Neural cell (in vitro differentiated cells): Measurements from ENCODE around the gene CREB3L2. TPM values are rescaled to one million over a fixed set of nuclear protein-coding genes. Genes with fewer than 3 reads are reported as not detected.

Source experiments
- H2AFZ ChIP-seq: fragments of 200-600, 300-800 bp; sonication (generic), shearing (Covaris generic); 2 replicates; pipeline ENCODE4 v1.6.0; 2014; ENCODE audit warnings: low read depth, mild to moderate bottlenecking, antibody characterized with exemption, low read length, moderate library complexity
- H3F3A ChIP-seq: fragments of 200-600 bp; shearing (Covaris generic); 2 replicates; pipeline ENCODE4 v1.6.1; 2016; ENCODE audit warnings: mild to moderate bottlenecking, moderate library complexity, mixed read lengths, antibody characterized with exemption, low read length; ENCODE audit not compliant: insufficient read depth, poor library complexity, severe bottlenecking
- H3K27ac ChIP-seq: fragments of 200-600, 300-800 bp; sonication (generic), shearing (Covaris generic); 2 replicates; pipeline ENCODE4 v1.5.1; 2014; ENCODE audit warnings: mild to moderate bottlenecking, low read length, moderate library complexity
- H3K27me3 ChIP-seq: fragments of 300-800, 200-600 bp; sonication (generic), shearing (Covaris generic); 2 replicates; pipeline ENCODE4 v1.6.0; 2014; ENCODE audit warnings: mild to moderate bottlenecking, low read depth, low read length, moderate library complexity; ENCODE audit not compliant: insufficient read depth
- H3K36me3 ChIP-seq: fragments of 300-800, 200-600 bp; sonication (generic), shearing (Covaris generic); 2 replicates; pipeline ENCODE4 v1.5.1; 2014; ENCODE audit warnings: mild to moderate bottlenecking, antibody characterized with exemption, low read length, moderate library complexity; ENCODE audit not compliant: insufficient read depth
- H3K4me2 ChIP-seq: fragments of 300-800, 200-600 bp; sonication (generic), shearing (Covaris generic); 2 replicates; pipeline ENCODE4 v1.6.0; 2014; ENCODE audit warnings: mild to moderate bottlenecking, low read length
- H3K4me3 ChIP-seq: fragments of 300-800, 200-600 bp; sonication (generic), shearing (Covaris generic); 2 replicates; pipeline ENCODE4 v1.5.1; 2014; ENCODE audit warnings: mild to moderate bottlenecking, low read length, moderate library complexity
- H3K79me2 ChIP-seq: fragments of 200-600 bp; shearing (Covaris generic); replicated peaks from 2 replicates; pipeline ENCODE4 v1.6.0; 2014; ENCODE audit warnings: mild to moderate bottlenecking, low read length, moderate library complexity; ENCODE audit not compliant: insufficient read depth
- H3K9ac ChIP-seq: fragments of 300-800, 200-600 bp; sonication (generic), shearing (Covaris generic); 2 replicates; pipeline ENCODE4 v1.6.1; 2016; ENCODE audit warnings: mild to moderate bottlenecking, low read length, mixed read lengths
- H3K9me2 ChIP-seq: fragments of 200-600 bp; shearing (Covaris generic); 2 replicates; pipeline ENCODE4 v1.6.1; 2016; ENCODE audit warnings: mild to moderate bottlenecking, low read length, mixed read lengths; ENCODE audit not compliant: insufficient read depth
- H3K9me3 ChIP-seq: fragments of 200-600, 300-800 bp; sonication (generic), shearing (Covaris generic); 2 replicates; pipeline ENCODE4 v1.6.1; 2016; ENCODE audit warnings: mild to moderate bottlenecking, mixed run types, low read length, moderate library complexity, mixed read lengths
- H4K20me1 ChIP-seq: fragments of 200-600 bp; shearing (Covaris generic); 2 replicates; pipeline ENCODE4 v1.6.1; 2016; ENCODE audit warnings: mild to moderate bottlenecking, mixed run types; ENCODE audit not compliant: insufficient read depth
- EP300 ChIP-seq: fragments of 450-650 bp; conservative IDR thresholded peaks from 2 replicates; pipeline ENCODE4 v1.6.1; 2014; ENCODE audit warnings: antibody characterized with exemption, mild to moderate bottlenecking, moderate library complexity; ENCODE audit not compliant: poor library complexity, severe bottlenecking
- EZH2 ChIP-seq: fragments of 200-600, 300-800 bp; shearing (Covaris generic), sonication (generic); IDR thresholded peaks from 2 replicates; pipeline ENCODE4 v1.6.1; 2014; ENCODE audit warnings: antibody characterized with exemption, low read length, borderline replicate concordance, mild to moderate bottlenecking; ENCODE audit not compliant: insufficient read depth, poor library complexity, severe bottlenecking
- MXI1 ChIP-seq: fragments of 450-650 bp; conservative IDR thresholded peaks from 2 replicates; pipeline ENCODE4 v1.6.1; 2014; ENCODE audit warnings: antibody characterized with exemption, mild to moderate bottlenecking; ENCODE audit not compliant: poor library complexity, severe bottlenecking
- POLR2AphosphoS5 ChIP-seq: IDR thresholded peaks from 2 replicates; pipeline ENCODE4 v1.6.1; 2012
- RAD21 ChIP-seq: fragments of 450-650 bp; conservative IDR thresholded peaks from 2 replicates; pipeline ENCODE4 v1.6.1; 2014; ENCODE audit warnings: antibody characterized with exemption, mild to moderate bottlenecking, moderate library complexity
- SMC3 ChIP-seq: fragments of 450-650 bp; conservative IDR thresholded peaks from 2 replicates; pipeline ENCODE4 v1.6.1; 2014; ENCODE audit warnings: antibody characterized with exemption, mild to moderate bottlenecking, moderate library complexity; ENCODE audit not compliant: poor library complexity
- TAF1 ChIP-seq: IDR thresholded peaks from 2 replicates; pipeline ENCODE4 v1.6.1; 2012; ENCODE audit warnings: low read depth
- polyA plus RNA-seq: library from polyadenylated mRNA; depleted of rRNA; stranded (reverse); fragments of >200 nt; gene quantifications from 2 replicates; pipeline ENCODE4 v1.2.3, GENCODE V29; 2014
- TF ChIP-seq, protein P1 (sequence below): fragments of 450-650 bp; IDR thresholded peaks from 2 replicates; pipeline ENCODE4 v1.5.1; 2014; ENCODE audit warnings: antibody characterized with exemption, mild to moderate bottlenecking, moderate library complexity; ENCODE audit not compliant: poor library complexity, severe bottlenecking
- TF ChIP-seq, protein P2 (sequence below): IDR thresholded peaks from 2 replicates; pipeline ENCODE4 v1.6.1; 2012; ENCODE audit warnings: borderline replicate concordance

The CREB3L2 gene
- polyA plus RNA-seq, 1 donor from 2014 or later: 1.5 TPM

DNA sequence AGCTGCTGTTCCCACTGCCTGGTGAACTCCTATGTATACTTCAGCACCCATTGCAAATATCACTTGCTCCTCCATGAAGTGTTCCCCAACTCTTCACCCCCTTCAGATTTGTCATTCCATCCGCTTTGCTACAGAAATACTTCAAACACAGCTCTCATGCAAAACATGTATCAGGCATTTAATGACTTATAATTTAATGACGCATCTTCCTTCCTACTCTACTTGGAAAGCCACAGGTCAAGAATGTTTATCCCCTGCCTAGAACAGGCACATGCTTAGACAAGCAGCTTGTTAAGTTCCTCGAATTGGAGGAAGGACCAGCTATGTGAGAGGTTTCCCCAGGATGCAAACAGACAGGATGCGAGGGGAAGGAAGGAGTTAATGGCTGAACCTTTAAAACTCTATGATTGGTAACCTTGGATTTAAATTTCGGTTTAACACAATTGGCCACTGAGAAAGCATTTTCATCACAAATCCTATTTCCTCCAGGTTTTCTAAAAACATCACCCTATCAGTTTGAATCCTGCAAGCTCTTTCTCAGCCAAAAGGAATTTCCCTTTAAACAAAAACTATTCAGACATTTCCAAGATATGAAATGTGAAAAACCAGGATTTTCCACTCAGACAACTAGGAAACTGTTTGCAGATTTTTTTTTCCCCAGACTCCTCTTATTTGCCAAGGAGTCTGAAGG lies 11.5 kb downstream of the CREB3L2 start:
- H3K4me2 ChIP-seq: no peak overlapping the region
- H3K9me3 ChIP-seq: no peaks in the 10 kb centered on the region
- no peak overlapping the region for H3K9ac ChIP-seq
- no peaks in the 10 kb centered on the region for H4K20me1 ChIP-seq
- H3F3A ChIP-seq: no peaks in the 10 kb centered on the region
- no peak overlapping the region for H2AFZ ChIP-seq
- H3K79me2 ChIP-seq: peaks cover 4% of the 10 kb centered on the region
- H3K27me3 ChIP-seq: no peaks in the 10 kb centered on the region
- H3K27ac ChIP-seq: no peak overlapping the region
- H3K36me3 ChIP-seq: no peaks in the 10 kb centered on the region
- H3K4me3 ChIP-seq: no peak overlapping the region
- TF ChIP-seq EP300 (no peak), POLR2AphosphoS5 (no peak), EZH2 (no peak), SMC3 (no peak), RAD21 (no peak), MXI1 (no peak), TAF1 (no peak)
- TF ChIP-seq, protein P1, sequence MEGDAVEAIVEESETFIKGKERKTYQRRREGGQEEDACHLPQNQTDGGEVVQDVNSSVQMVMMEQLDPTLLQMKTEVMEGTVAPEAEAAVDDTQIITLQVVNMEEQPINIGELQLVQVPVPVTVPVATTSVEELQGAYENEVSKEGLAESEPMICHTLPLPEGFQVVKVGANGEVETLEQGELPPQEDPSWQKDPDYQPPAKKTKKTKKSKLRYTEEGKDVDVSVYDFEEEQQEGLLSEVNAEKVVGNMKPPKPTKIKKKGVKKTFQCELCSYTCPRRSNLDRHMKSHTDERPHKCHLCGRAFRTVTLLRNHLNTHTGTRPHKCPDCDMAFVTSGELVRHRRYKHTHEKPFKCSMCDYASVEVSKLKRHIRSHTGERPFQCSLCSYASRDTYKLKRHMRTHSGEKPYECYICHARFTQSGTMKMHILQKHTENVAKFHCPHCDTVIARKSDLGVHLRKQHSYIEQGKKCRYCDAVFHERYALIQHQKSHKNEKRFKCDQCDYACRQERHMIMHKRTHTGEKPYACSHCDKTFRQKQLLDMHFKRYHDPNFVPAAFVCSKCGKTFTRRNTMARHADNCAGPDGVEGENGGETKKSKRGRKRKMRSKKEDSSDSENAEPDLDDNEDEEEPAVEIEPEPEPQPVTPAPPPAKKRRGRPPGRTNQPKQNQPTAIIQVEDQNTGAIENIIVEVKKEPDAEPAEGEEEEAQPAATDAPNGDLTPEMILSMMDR: no peak
- TF ChIP-seq, protein P2, sequence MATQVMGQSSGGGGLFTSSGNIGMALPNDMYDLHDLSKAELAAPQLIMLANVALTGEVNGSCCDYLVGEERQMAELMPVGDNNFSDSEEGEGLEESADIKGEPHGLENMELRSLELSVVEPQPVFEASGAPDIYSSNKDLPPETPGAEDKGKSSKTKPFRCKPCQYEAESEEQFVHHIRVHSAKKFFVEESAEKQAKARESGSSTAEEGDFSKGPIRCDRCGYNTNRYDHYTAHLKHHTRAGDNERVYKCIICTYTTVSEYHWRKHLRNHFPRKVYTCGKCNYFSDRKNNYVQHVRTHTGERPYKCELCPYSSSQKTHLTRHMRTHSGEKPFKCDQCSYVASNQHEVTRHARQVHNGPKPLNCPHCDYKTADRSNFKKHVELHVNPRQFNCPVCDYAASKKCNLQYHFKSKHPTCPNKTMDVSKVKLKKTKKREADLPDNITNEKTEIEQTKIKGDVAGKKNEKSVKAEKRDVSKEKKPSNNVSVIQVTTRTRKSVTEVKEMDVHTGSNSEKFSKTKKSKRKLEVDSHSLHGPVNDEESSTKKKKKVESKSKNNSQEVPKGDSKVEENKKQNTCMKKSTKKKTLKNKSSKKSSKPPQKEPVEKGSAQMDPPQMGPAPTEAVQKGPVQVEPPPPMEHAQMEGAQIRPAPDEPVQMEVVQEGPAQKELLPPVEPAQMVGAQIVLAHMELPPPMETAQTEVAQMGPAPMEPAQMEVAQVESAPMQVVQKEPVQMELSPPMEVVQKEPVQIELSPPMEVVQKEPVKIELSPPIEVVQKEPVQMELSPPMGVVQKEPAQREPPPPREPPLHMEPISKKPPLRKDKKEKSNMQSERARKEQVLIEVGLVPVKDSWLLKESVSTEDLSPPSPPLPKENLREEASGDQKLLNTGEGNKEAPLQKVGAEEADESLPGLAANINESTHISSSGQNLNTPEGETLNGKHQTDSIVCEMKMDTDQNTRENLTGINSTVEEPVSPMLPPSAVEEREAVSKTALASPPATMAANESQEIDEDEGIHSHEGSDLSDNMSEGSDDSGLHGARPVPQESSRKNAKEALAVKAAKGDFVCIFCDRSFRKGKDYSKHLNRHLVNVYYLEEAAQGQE: no peak
- H3K9me2 ChIP-seq: no peaks in the 10 kb centered on the region

DNA sequence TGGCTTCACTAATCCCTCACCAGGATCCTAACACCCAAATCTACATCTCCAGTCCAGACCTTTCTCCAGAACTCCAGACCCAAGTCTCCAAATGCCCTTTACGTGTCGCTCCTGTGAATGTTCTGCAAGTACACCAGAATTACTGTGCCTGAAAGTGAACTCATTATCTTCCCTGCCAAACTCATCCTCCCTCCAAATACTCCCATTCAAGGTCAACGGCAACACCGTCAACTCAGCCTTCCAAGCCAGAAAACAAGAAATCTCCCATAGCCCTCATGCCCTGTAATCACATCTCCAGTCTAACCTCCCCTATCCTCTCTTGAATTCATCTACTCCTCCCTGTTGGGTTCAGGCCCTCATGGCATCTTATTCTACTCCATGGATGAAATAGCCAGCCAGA lies 12.3 kb downstream of the CREB3L2 start:
- Histone ChIP-seq H3K79me2 (peaks cover 4% of the 10 kb centered on the region), H3K4me2 (no peak overlapping the region), H3K36me3 (no peaks in the 10 kb centered on the region), H2AFZ (no peak overlapping the region), H3K4me3 (no peak overlapping the region), H3K9me3 (no peaks in the 10 kb centered on the region), H3K27me3 (no peaks in the 10 kb centered on the region), H3F3A (no peaks in the 10 kb centered on the region), H3K27ac (no peak overlapping the region), H3K9me2 (no peaks in the 10 kb centered on the region), H3K9ac (no peak overlapping the region), H4K20me1 (no peaks in the 10 kb centered on the region)
- TF ChIP-seq, protein P1: no peak
- no peak for TF ChIP-seq MXI1
- no peak for TF ChIP-seq TAF1
- no peak for TF ChIP-seq POLR2AphosphoS5
- no peak for TF ChIP-seq RAD21
- TF ChIP-seq EP300: no peak
- TF ChIP-seq, protein P2: no peak
- no peak for TF ChIP-seq SMC3
- no peak for TF ChIP-seq EZH2
